Measurements from ENCODE around the gene HOXA3. TPM values are rescaled to one million over a fixed set of nuclear protein-coding genes. Genes with fewer than 3 reads are reported as not detected.

Gene HOXA3
- total RNA-seq, 4 donors from 2014 or later = 3.6 to 8.7 (median 6.6) TPM

- DNase-seq = no peak
Observed at GRCh38 chr7:27198871-27199801, 46.8 kb upstream of the HOXA3 start.

GRCh38 chr7:27198138-27198841, 45.9 kb upstream of the HOXA3 start:
- Histone ChIP-seq H3K27me3 (peaks cover 42 to 100% (median 72%) of the 10 kb centered on the region in 4 donors), H3K36me3 (no peaks in the 10 kb centered on the region), H3K27ac (no peak overlapping the region), H3K9me3 (no peaks in the 10 kb centered on the region), H3K4me1 (peaks cover 21 to 54% (median 35%) of the 10 kb centered on the region in 3 donors), H3K4me3 (no peak overlapping the region)
- intact Hi-C loops (cut with DNase I) = loop anchor here (10.0 kb wide), 1 partner anchor 817 kb away; no protein-coding TSS in a partner anchor
- TF ChIP-seq CTCF (IDR thresholded peaks at IDR 0.05) (no peak), POLR2A (IDR thresholded peaks at IDR 0.05) (no peak)
- WGBS, 2 donors = 20% methylated on average over 14 to 25 of the region's 29 CpGs
- no peak for DNase-seq

More at GRCh38 chr7:27198871-27199801, 46.8 kb upstream of the HOXA3 start:
- H3K4me1 ChIP-seq = peaks cover 20 to 49% (median 34%) of the 10 kb centered on the region in 3 donors
- H3K9me3 ChIP-seq = no peaks in the 10 kb centered on the region
- intact Hi-C loops (cut with DNase I) = loop anchor here (10.0 kb wide), 1 partner anchor 816 kb away; no protein-coding TSS in a partner anchor
- H3K27me3 ChIP-seq = peaks cover 48 to 100% (median 71%) of the 10 kb centered on the region in 4 donors
- WGBS, 2 donors = 4 to 19% methylated on average over 2 to 14 of the region's 93 CpGs
- H3K27ac ChIP-seq = no peak overlapping the region
- peak overlapping the region in 2 of 4 donors; percentile 44 to 62 for H3K4me3 ChIP-seq
- TF ChIP-seq CTCF (IDR thresholded peaks at IDR 0.05) = no peak
- TF ChIP-seq POLR2A (IDR thresholded peaks at IDR 0.05) = no peak
- H3K36me3 ChIP-seq = no peaks in the 10 kb centered on the region

- no peak overlapping the region for H3K27ac ChIP-seq
- H3K27me3 ChIP-seq = peaks cover 42 to 100% (median 70%) of the 10 kb centered on the region in 4 donors
- no peak overlapping the region for H3K4me3 ChIP-seq
- TF ChIP-seq POLR2A (IDR thresholded peaks at IDR 0.05) (no peak), CTCF (IDR thresholded peaks at IDR 0.05) (no peak)
- 32 to 40% methylated on average over 18 of the region's 18 CpGs for WGBS, 2 donors
- H3K9me3 ChIP-seq = no peaks in the 10 kb centered on the region
- intact Hi-C loops (cut with DNase I) = loop anchor here (10.0 kb wide), 1 partner anchor 817 kb away; no protein-coding TSS in a partner anchor
- H3K4me1 ChIP-seq = peaks cover 27 to 62% (median 43%) of the 10 kb centered on the region in 3 donors
- no peak for DNase-seq
- no peaks in the 10 kb centered on the region for H3K36me3 ChIP-seq
Observed at GRCh38 chr7:27197137-27198042, 45.0 kb upstream of the HOXA3 start.

GRCh38 chr7:27196287-27196767, 43.9 kb upstream of the HOXA3 start:
- Histone ChIP-seq H3K9me3 (no peaks in the 10 kb centered on the region), H3K27ac (no peak overlapping the region), H3K4me1 (peaks cover 30 to 58% (median 44%) of the 10 kb centered on the region in 3 donors), H3K36me3 (no peaks in the 10 kb centered on the region), H3K27me3 (peaks cover 41 to 100% (median 70%) of the 10 kb centered on the region in 4 donors), H3K4me3 (no peak overlapping the region)
- intact Hi-C loops (cut with DNase I) = loop anchor here (10.0 kb wide), 1 partner anchor 818 kb away; no protein-coding TSS in a partner anchor
- DNase-seq = no peak
- 1 to 2% methylated on average over 6 of the region's 6 CpGs for WGBS, 2 donors
- peak; percentile 51 to 80 (median 70) for TF ChIP-seq CTCF (IDR thresholded peaks at IDR 0.05)
- TF ChIP-seq POLR2A (IDR thresholded peaks at IDR 0.05) = no peak

Measured in esophagus squamous epithelium (tissue), 5 donors.